ENCODE data around the gene CLRN1. TPM values are rescaled to one million over a fixed set of nuclear protein-coding genes. Genes with fewer than 3 reads are reported as not detected.

The CLRN1 gene
- total and polyA plus RNA-seq, 4 donors: not detected

GRCh38 chr3:150890295-150890694 lies 82.2 kb downstream of the CLRN1 start:
- Histone ChIP-seq H3K36me3 (ENCODE audit: control insufficient read depth in 4 of 4, insufficient read depth in 3 of 4, low read depth in 1 of 4, low read length in 3 of 4) (no peaks in the 10 kb centered on the region), H3K9ac (ENCODE audit: low read depth in 1 of 2, low read length in 2 of 2) (no peak overlapping the region), H3K4me3 (ENCODE audit: low read depth in 1 of 3, low read length in 3 of 3) (no peak overlapping the region), H3K4me1 (ENCODE audit: control insufficient read depth in 4 of 4, insufficient read depth in 4 of 4, low read length in 3 of 4) (no peaks in the 10 kb centered on the region), H3K27me3 (ENCODE audit: control insufficient read depth in 4 of 4, insufficient read depth in 4 of 4, low read length in 3 of 4) (no peaks in the 10 kb centered on the region), H3K9me3 (ENCODE audit: control insufficient read depth in 4 of 4, low read length in 3 of 4) (peaks cover 0 to 2% (median 0%) of the 10 kb centered on the region in 4 donors), H3K27ac (ENCODE audit: low read depth in 1 of 2, low read length in 2 of 2) (no peak overlapping the region)
- TF ChIP-seq NR2F2 (IDR thresholded peaks at IDR 0.05) (no peak), JUND (IDR thresholded peaks at IDR 0.05) (no peak)
- WGBS: 82% methylated on average over 3 of the region's 3 CpGs
- DNase-seq (ENCODE audit: low spot score): no peak

DNA sequence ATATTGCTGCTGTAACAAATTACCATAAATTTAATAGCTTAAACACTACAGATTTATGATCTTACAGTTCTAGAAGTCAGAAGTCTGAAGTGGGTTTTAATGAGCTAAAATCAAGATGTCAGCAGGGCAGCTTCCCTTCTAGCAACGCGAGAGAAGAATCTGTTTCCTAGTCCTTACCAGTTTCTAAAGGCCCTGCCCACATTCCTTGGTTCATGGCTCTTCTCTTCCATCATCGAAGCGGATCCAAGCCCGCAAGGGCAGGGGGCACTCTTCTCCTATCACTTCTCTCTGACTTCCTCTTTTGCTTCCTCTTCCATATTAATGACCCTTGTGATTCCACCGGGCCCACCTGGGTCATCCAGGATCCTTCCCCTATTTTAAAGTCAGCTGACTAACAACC lies 83.4 kb downstream of the CLRN1 start:
- Histone ChIP-seq H3K36me3 (ENCODE audit: control insufficient read depth in 4 of 4, insufficient read depth in 3 of 4, low read depth in 1 of 4, low read length in 3 of 4) (no peaks in the 10 kb centered on the region), H3K27ac (ENCODE audit: low read depth in 1 of 2, low read length in 2 of 2) (no peak overlapping the region), H3K9me3 (ENCODE audit: control insufficient read depth in 4 of 4, low read length in 3 of 4) (peaks cover 0 to 2% (median 0%) of the 10 kb centered on the region in 4 donors), H3K9ac (ENCODE audit: low read depth in 1 of 2, low read length in 2 of 2) (no peak overlapping the region), H3K4me3 (ENCODE audit: low read depth in 1 of 3, low read length in 3 of 3) (no peak overlapping the region), H3K4me1 (ENCODE audit: control insufficient read depth in 4 of 4, insufficient read depth in 4 of 4, low read length in 3 of 4) (no peaks in the 10 kb centered on the region), H3K27me3 (ENCODE audit: control insufficient read depth in 4 of 4, insufficient read depth in 4 of 4, low read length in 3 of 4) (no peaks in the 10 kb centered on the region)
- TF ChIP-seq MAX (IDR thresholded peaks at IDR 0.05) (no peak), FOXA2 (IDR thresholded peaks at IDR 0.05) (no peak)
- WGBS: 84% methylated on average over 6 of the region's 6 CpGs
- no peak for DNase-seq (ENCODE audit: low spot score)

DNA sequence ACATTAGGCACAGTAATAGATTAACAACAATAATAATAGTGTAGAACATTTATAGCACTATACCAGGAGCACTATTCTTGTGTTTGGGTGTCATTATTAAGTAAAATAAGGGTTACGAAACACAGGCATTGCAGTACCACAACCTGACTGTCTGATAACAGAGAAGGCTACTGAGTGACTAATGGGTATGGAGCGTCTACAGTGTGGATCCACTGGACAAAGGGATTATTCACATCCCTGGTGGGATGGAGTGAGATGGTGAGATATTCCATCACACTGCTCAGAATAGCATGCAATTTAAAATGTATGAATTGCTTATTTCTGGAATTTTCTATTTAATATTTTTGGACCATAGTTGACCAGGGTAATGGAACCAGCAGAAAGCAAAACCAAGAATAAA lies 85.5 kb downstream of the CLRN1 start:
- TF ChIP-seq RXRA (IDR thresholded peaks at IDR 0.05) (no peak), JUND (IDR thresholded peaks at IDR 0.05) (no peak), MAX (IDR thresholded peaks at IDR 0.05) (no peak), CTCF (IDR thresholded peaks at IDR 0.05; ENCODE audit: low read depth, low read length, missing input control) (no peak), YY1 (IDR thresholded peaks at IDR 0.05) (no peak), NR2F2 (IDR thresholded peaks at IDR 0.05) (no peak), SP1 (IDR thresholded peaks at IDR 0.05) (no peak), EGR1 (IDR thresholded peaks at IDR 0.05; ENCODE audit: low read depth in 2 of 2) (no peak)
- WGBS: 91% methylated on average over 2 of the region's 2 CpGs
- no peaks in the 10 kb centered on the region for H3K36me3 ChIP-seq (ENCODE audit: control insufficient read depth in 4 of 4, insufficient read depth in 3 of 4, low read depth in 1 of 4, low read length in 3 of 4)
- H3K27me3 ChIP-seq (ENCODE audit: control insufficient read depth in 4 of 4, insufficient read depth in 4 of 4, low read length in 3 of 4): no peaks in the 10 kb centered on the region
- no peak overlapping the region for H3K27ac ChIP-seq (ENCODE audit: low read depth in 1 of 2, low read length in 2 of 2)
- no peak for DNase-seq (ENCODE audit: low spot score)
- no peak overlapping the region for H3K4me3 ChIP-seq (ENCODE audit: low read depth in 1 of 3, low read length in 3 of 3)
- peaks cover 0 to 2% (median 0%) of the 10 kb centered on the region in 4 donors for H3K9me3 ChIP-seq (ENCODE audit: control insufficient read depth in 4 of 4, low read length in 3 of 4)
- no peak overlapping the region for H3K9ac ChIP-seq (ENCODE audit: low read depth in 1 of 2, low read length in 2 of 2)
- no peaks in the 10 kb centered on the region for H3K4me1 ChIP-seq (ENCODE audit: control insufficient read depth in 4 of 4, insufficient read depth in 4 of 4, low read length in 3 of 4)

- no peak overlapping the region for H3K27ac ChIP-seq (ENCODE audit: low read depth in 1 of 2, low read length in 2 of 2)
- H3K4me1 ChIP-seq (ENCODE audit: control insufficient read depth in 4 of 4, insufficient read depth in 4 of 4, low read length in 3 of 4): no peaks in the 10 kb centered on the region
- no peak for TF ChIP-seq ZBTB33 (IDR thresholded peaks at IDR 0.05)
- TF ChIP-seq NR2F2 (IDR thresholded peaks at IDR 0.05): no peak
- no peak for TF ChIP-seq SP1 (IDR thresholded peaks at IDR 0.05)
- no peak for TF ChIP-seq GABPA (IDR thresholded peaks at IDR 0.05 in 1 of 2, conservative IDR thresholded peaks at IDR 0.05 in 1 of 2)
- TF ChIP-seq ATF3 (IDR thresholded peaks at IDR 0.05): no peak
- TF ChIP-seq YY1 (IDR thresholded peaks at IDR 0.05): no peak
- TF ChIP-seq HNF4G (IDR thresholded peaks at IDR 0.05): no peak
- no peak for TF ChIP-seq RXRA (IDR thresholded peaks at IDR 0.05)
- TF ChIP-seq HNF4A (conservative IDR thresholded peaks at IDR 0.05): no peak
- no peak for TF ChIP-seq JUND (IDR thresholded peaks at IDR 0.05)
- no peak for TF ChIP-seq CTCF (IDR thresholded peaks at IDR 0.05; ENCODE audit: low read depth, low read length, missing input control)
- peaks cover 0 to 2% (median 0%) of the 10 kb centered on the region in 4 donors for H3K9me3 ChIP-seq (ENCODE audit: control insufficient read depth in 4 of 4, low read length in 3 of 4)
- WGBS: 88% methylated on average over 3 of the region's 3 CpGs
- no peaks in the 10 kb centered on the region for H3K27me3 ChIP-seq (ENCODE audit: control insufficient read depth in 4 of 4, insufficient read depth in 4 of 4, low read length in 3 of 4)
- no peaks in the 10 kb centered on the region for H3K36me3 ChIP-seq (ENCODE audit: control insufficient read depth in 4 of 4, insufficient read depth in 3 of 4, low read depth in 1 of 4, low read length in 3 of 4)
- H3K9ac ChIP-seq (ENCODE audit: low read depth in 1 of 2, low read length in 2 of 2): no peak overlapping the region
- DNase-seq (ENCODE audit: low spot score): no peak
- H3K4me3 ChIP-seq (ENCODE audit: low read depth in 1 of 3, low read length in 3 of 3): no peak overlapping the region
These were observed 87.0 kb downstream of the CLRN1 start for GRCh38 chr3:150885535-150885934.
